Measurements from ENCODE around the gene LAMA3. TPM values are rescaled to one million over a fixed set of nuclear protein-coding genes. Genes with fewer than 3 reads are reported as not detected.

LAMA3 gene
- total RNA-seq, 1 donor from 2014 or later, result 1.7 TPM

GRCh38 chr18:23772327-23773024 is 83.2 kb downstream of the LAMA3 start:
- Mint-ChIP-seq H3K27me3 (ENCODE audit: unreplicated experiment) (no peaks in the 10 kb centered on the region), H3K4me1 (ENCODE audit: unreplicated experiment) (no peaks in the 10 kb centered on the region), H3K4me3 (ENCODE audit: unreplicated experiment) (no peak overlapping the region), H3K9me3 (ENCODE audit: unreplicated experiment) (no peaks in the 10 kb centered on the region), H3K36me3 (ENCODE audit: low read depth, unreplicated experiment) (no peaks in the 10 kb centered on the region), H3K27ac (ENCODE audit: unreplicated experiment) (no peak overlapping the region)
- TF ChIP-seq CTCF (IDR thresholded peaks at IDR 0.05; ENCODE audit: unreplicated experiment), result no peak
- DNase-seq (ENCODE audit: low spot score), result no peak

DNA sequence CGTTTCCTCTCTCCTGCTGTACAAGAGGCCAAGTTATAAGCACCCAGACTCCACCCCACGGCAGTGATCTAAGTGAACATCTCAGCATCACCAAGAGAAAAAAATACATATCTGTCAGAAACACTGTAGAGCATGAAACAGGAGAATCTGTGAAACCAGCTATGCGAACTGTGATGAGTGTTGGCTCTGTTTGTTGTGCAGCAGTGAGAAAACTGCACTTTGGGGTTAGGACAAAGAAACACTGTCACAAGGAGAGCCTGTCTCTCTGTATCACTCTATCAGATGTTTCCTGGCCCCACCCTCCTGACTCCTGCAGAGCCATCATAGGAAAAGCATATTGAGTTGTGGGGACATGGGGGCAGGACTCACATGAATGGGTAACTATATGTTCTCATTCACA is 87.1 kb downstream of the LAMA3 start:
- Mint-ChIP-seq H3K36me3 (ENCODE audit: low read depth, unreplicated experiment) (no peaks in the 10 kb centered on the region), H3K27ac (ENCODE audit: unreplicated experiment) (no peak overlapping the region), H3K4me3 (ENCODE audit: unreplicated experiment) (no peak overlapping the region), H3K9me3 (ENCODE audit: unreplicated experiment) (no peaks in the 10 kb centered on the region), H3K4me1 (ENCODE audit: unreplicated experiment) (no peaks in the 10 kb centered on the region), H3K27me3 (ENCODE audit: unreplicated experiment) (peaks cover 3% of the 10 kb centered on the region)
- no peak for TF ChIP-seq CTCF (IDR thresholded peaks at IDR 0.05; ENCODE audit: unreplicated experiment)
- no peak for DNase-seq (ENCODE audit: low spot score)

- no peak for TF ChIP-seq CTCF (IDR thresholded peaks at IDR 0.05; ENCODE audit: unreplicated experiment)
- no peak overlapping the region for H3K27ac Mint-ChIP-seq (ENCODE audit: unreplicated experiment)
- no peaks in the 10 kb centered on the region for H3K4me1 Mint-ChIP-seq (ENCODE audit: unreplicated experiment)
- H3K27me3 Mint-ChIP-seq (ENCODE audit: unreplicated experiment), result peaks cover 6% of the 10 kb centered on the region
- no peak for DNase-seq (ENCODE audit: low spot score)
- H3K4me3 Mint-ChIP-seq (ENCODE audit: unreplicated experiment), result no peak overlapping the region
- H3K36me3 Mint-ChIP-seq (ENCODE audit: low read depth, unreplicated experiment), result no peaks in the 10 kb centered on the region
- no peaks in the 10 kb centered on the region for H3K9me3 Mint-ChIP-seq (ENCODE audit: unreplicated experiment)
These were observed 89.6 kb downstream of the LAMA3 start for GRCh38 chr18:23778828-23779227.

DNA sequence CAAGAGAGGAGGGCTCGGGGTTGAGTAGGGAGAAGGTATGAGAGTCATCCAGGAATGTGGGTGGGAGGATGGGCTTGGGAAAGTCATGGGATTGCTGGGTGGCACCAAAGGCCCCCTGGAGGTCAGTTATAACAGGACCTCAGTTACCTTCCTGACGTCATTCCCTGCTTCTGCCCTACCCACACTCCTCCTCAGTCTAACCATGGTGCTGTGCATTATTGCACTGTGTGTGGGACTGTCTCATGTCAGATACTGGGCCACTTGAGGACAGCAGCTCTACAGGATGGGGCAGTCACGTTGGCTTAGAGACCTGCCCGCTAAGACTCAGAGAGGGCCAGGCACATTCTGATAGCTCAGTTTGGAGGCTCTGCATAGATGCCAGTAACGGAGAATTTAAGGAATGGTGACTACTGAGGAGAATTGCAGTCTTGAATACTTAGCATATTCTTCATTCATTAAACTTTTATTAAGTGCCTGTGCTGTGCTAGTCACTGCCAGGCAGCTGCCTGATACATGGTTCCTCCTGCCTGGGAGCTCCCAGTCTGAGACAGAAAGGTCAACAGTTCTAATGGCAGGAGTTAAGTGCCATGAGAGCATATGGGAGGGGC is 90.5 kb downstream of the LAMA3 start:
- H3K27me3 Mint-ChIP-seq (ENCODE audit: unreplicated experiment), result peaks cover 6% of the 10 kb centered on the region
- TF ChIP-seq CTCF (IDR thresholded peaks at IDR 0.05; ENCODE audit: unreplicated experiment), result peak; percentile 27
- no peaks in the 10 kb centered on the region for H3K36me3 Mint-ChIP-seq (ENCODE audit: low read depth, unreplicated experiment)
- no peak overlapping the region for H3K4me3 Mint-ChIP-seq (ENCODE audit: unreplicated experiment)
- no peak for DNase-seq (ENCODE audit: low spot score)
- no peaks in the 10 kb centered on the region for H3K9me3 Mint-ChIP-seq (ENCODE audit: unreplicated experiment)
- no peak overlapping the region for H3K27ac Mint-ChIP-seq (ENCODE audit: unreplicated experiment)
- peaks cover 5% of the 10 kb centered on the region for H3K4me1 Mint-ChIP-seq (ENCODE audit: unreplicated experiment)

DNA sequence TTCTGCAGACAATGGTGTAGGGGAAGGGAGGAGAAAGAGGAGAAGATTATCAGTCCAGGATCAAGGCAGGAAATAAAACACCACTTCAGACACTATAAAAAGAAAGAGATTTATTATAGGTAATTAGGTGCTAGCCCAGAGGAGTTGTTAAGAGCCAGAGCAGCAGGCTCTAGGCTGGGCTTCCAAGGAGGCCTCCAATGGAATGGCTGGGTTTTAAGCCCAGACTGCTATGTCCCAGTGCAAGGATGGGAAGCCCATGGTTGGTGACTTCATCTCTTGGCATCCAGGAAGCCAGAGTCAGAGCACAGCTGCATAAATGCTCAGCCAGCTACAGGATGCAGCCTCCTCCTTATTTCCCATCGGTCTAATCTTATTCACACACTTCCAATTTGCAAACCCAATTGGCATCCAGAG is 95.6 kb downstream of the LAMA3 start:
- peak overlapping the region; percentile 12 for H3K27ac Mint-ChIP-seq (ENCODE audit: unreplicated experiment)
- no peak overlapping the region for H3K4me3 Mint-ChIP-seq (ENCODE audit: unreplicated experiment)
- H3K36me3 Mint-ChIP-seq (ENCODE audit: low read depth, unreplicated experiment), result no peaks in the 10 kb centered on the region
- no peaks in the 10 kb centered on the region for H3K9me3 Mint-ChIP-seq (ENCODE audit: unreplicated experiment)
- peaks cover 12% of the 10 kb centered on the region for H3K4me1 Mint-ChIP-seq (ENCODE audit: unreplicated experiment)
- TF ChIP-seq CTCF (IDR thresholded peaks at IDR 0.05; ENCODE audit: unreplicated experiment), result no peak
- H3K27me3 Mint-ChIP-seq (ENCODE audit: unreplicated experiment), result peaks cover 6% of the 10 kb centered on the region
- peak; percentile 22 for DNase-seq (ENCODE audit: low spot score)
